ENCODE results near the gene XYLT1.

DNA sequence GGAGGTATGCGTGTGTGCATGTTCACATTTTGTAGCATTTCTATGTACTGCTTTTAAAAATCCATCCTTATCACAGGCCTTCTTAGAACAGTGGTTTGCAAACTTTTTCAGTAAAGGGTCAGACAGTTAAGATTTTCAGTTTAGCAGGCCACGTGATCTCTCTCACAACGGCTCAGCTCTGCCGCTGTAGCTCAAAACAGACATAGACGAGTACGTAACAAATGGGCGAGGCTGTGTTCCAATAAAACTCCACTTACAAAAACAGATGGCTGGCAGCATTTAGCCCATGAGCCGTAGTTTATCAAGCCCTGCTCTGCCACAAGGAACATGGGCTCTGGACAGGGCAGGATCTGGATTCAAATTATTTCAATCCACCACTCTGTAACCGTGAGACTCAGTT is 141.8 kb downstream of the XYLT1 start:
- TF ChIP-seq, protein P1, sequence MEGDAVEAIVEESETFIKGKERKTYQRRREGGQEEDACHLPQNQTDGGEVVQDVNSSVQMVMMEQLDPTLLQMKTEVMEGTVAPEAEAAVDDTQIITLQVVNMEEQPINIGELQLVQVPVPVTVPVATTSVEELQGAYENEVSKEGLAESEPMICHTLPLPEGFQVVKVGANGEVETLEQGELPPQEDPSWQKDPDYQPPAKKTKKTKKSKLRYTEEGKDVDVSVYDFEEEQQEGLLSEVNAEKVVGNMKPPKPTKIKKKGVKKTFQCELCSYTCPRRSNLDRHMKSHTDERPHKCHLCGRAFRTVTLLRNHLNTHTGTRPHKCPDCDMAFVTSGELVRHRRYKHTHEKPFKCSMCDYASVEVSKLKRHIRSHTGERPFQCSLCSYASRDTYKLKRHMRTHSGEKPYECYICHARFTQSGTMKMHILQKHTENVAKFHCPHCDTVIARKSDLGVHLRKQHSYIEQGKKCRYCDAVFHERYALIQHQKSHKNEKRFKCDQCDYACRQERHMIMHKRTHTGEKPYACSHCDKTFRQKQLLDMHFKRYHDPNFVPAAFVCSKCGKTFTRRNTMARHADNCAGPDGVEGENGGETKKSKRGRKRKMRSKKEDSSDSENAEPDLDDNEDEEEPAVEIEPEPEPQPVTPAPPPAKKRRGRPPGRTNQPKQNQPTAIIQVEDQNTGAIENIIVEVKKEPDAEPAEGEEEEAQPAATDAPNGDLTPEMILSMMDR (conservative IDR thresholded peaks at IDR 0.05; ENCODE audit: low read depth, low read length), result no peak
- TF ChIP-seq EZH2phosphoT487 (IDR thresholded peaks at IDR 0.05; ENCODE audit: borderline replicate concordance, low read length), result no peak
